ENCODE data around the gene ETS2.

The ETS2 gene

GRCh38 chr21:38802050-38803026 lies 3.4 kb upstream of the ETS2 start:
- no peak for DNase-seq

GRCh38 chr21:38803075-38803660 lies 2.6 kb upstream of the ETS2 start:
- DNase-seq = no peak

GRCh38 chr21:38804030-38804788 lies 1.5 kb upstream of the ETS2 start:
- peak; percentile 41 for DNase-seq

GRCh38 chr21:38804789-38805327 lies 871 bp upstream of the ETS2 start:
- DNase-seq = peak; percentile 41

GRCh38 chr21:38806153-38806941 lies 618 bp downstream of the ETS2 start:
- DNase-seq = peak; percentile 53

GRCh38 chr21:38806942-38807284 lies 1.2 kb downstream of the ETS2 start:
- no peak for DNase-seq

GRCh38 chr21:38807441-38807871 lies 1.7 kb downstream of the ETS2 start:
- no peak for DNase-seq

- no peak for DNase-seq
These were observed 2.3 kb downstream of the ETS2 start for GRCh38 chr21:38807986-38808385.

- no peak for DNase-seq
These were observed 3.6 kb downstream of the ETS2 start for GRCh38 chr21:38809198-38809878.

GRCh38 chr21:38810034-38810825 lies 4.5 kb downstream of the ETS2 start:
- DNase-seq = no peak

- DNase-seq = no peak
These were observed 5.1 kb downstream of the ETS2 start for GRCh38 chr21:38810826-38811164.

- no peak for DNase-seq
These were observed 5.5 kb downstream of the ETS2 start for GRCh38 chr21:38811257-38811656.

GRCh38 chr21:38813143-38813542 lies 7.4 kb downstream of the ETS2 start:
- DNase-seq = no peak

GRCh38 chr21:38813547-38813946 lies 7.8 kb downstream of the ETS2 start:
- no peak for DNase-seq

- no peak for DNase-seq
These were observed 8.7 kb downstream of the ETS2 start for GRCh38 chr21:38814126-38815059.

- no peak for DNase-seq
These were observed 9.3 kb downstream of the ETS2 start for GRCh38 chr21:38815060-38815405.

- DNase-seq = no peak
These were observed 10.8 kb downstream of the ETS2 start for GRCh38 chr21:38816400-38816977.

GRCh38 chr21:38817371-38818324 lies 11.9 kb downstream of the ETS2 start:
- no peak for DNase-seq

Measured in CD4-positive, alpha-beta T cell treated with Interleukin-17A for 4 hours (primary cell).